GM18505 (cell line): ENCODE results near the gene KRTAP12-3.
"Not testable (repeated sequence)": the region's sequence is repeated elsewhere in the genome, so short reads cannot be mapped to it uniquely, and the experiment has no call there.

ENCODE experiments used
- ATAC-seq: cut with Tn5 transposase; IDR thresholded peaks from one replicate; pipeline ENCODE4 v1.9.1; 2021; ENCODE audit not compliant: unreplicated experiment
- POLR2A ChIP-seq: IDR thresholded peaks from 4 replicates; pipeline ENCODE4 v1.6.1; 2011; ENCODE audit warnings: borderline replicate concordance; ENCODE audit not compliant: insufficient read depth, insufficient read length; ENCODE audit errors: extremely low read depth

The KRTAP12-3 gene

GRCh38 chr21:44681152-44681551 is 23.4 kb downstream of the KRTAP12-3 start:
- no peak for ATAC-seq

GRCh38 chr21:44681861-44682579 is 24.3 kb downstream of the KRTAP12-3 start, which contains the start of gene KRTAP12-1:
TSS of gene KRTAP12-1 (minus strand) at chr21:44682163. CDS start at chr21:44682123, 40 bp downstream.
- no peak for TF ChIP-seq POLR2A
- ATAC-seq = no peak

More at GRCh38 chr21:44681152-44681551, 23.4 kb downstream of the KRTAP12-3 start:
- TF ChIP-seq POLR2A = no peak

- TF ChIP-seq POLR2A = no peak
- no peak for ATAC-seq
These were observed 24.9 kb downstream of the KRTAP12-3 start for GRCh38 chr21:44682580-44683151.

GRCh38 chr21:44684077-44684476 is 26.3 kb downstream of the KRTAP12-3 start:
- no peak for TF ChIP-seq POLR2A
- ATAC-seq = no peak

- no peak for TF ChIP-seq POLR2A
- no peak for ATAC-seq
These were observed 26.8 kb downstream of the KRTAP12-3 start for GRCh38 chr21:44684483-44684882.

GRCh38 chr21:44685050-44685449 is 27.3 kb downstream of the KRTAP12-3 start:
- ATAC-seq = not testable (repeated sequence)

GRCh38 chr21:44686000-44686781 is 28.5 kb downstream of the KRTAP12-3 start:
- no peak for ATAC-seq
- no peak for TF ChIP-seq POLR2A

GRCh38 chr21:44686843-44687561 is 29.3 kb downstream of the KRTAP12-3 start:
- TF ChIP-seq POLR2A = no peak
- no peak for ATAC-seq

- ATAC-seq = no peak
- TF ChIP-seq POLR2A = no peak
These were observed 29.9 kb downstream of the KRTAP12-3 start for GRCh38 chr21:44687671-44688070.

- not testable (repeated sequence) for ATAC-seq
These were observed 32.0 kb downstream of the KRTAP12-3 start for GRCh38 chr21:44689740-44690139.

- no peak for TF ChIP-seq POLR2A
- no peak for ATAC-seq
These were observed 34.0 kb downstream of the KRTAP12-3 start for GRCh38 chr21:44691686-44692085.

- no peak for TF ChIP-seq POLR2A
- no peak for ATAC-seq
These were observed 35.2 kb downstream of the KRTAP12-3 start for GRCh38 chr21:44692798-44693512.

- no peak for ATAC-seq
- no peak for TF ChIP-seq POLR2A
These were observed 37.0 kb downstream of the KRTAP12-3 start for GRCh38 chr21:44694776-44695175.
